ENCODE results near the gene LRP8.

Gene LRP8

GRCh38 chr1:53281133-53281532 is 46.7 kb downstream of the LRP8 start:
- no peak for DNase-seq (ENCODE audit: low read depth)

GRCh38 chr1:53280496-53280895 is 47.4 kb downstream of the LRP8 start:
- no peak for DNase-seq (ENCODE audit: low read depth)

- no peak for DNase-seq (ENCODE audit: low read depth)
These were observed 48.3 kb downstream of the LRP8 start for GRCh38 chr1:53279296-53280200.

- peak; percentile 40 for DNase-seq (ENCODE audit: low read depth)
These were observed 49.6 kb downstream of the LRP8 start for GRCh38 chr1:53278298-53278725.

- DNase-seq (ENCODE audit: low read depth) = no peak
These were observed 50.5 kb downstream of the LRP8 start for GRCh38 chr1:53277326-53277725.

GRCh38 chr1:53276902-53277281 is 51.0 kb downstream of the LRP8 start:
- DNase-seq (ENCODE audit: low read depth) = no peak

GRCh38 chr1:53276153-53276901 is 51.5 kb downstream of the LRP8 start:
- no peak for DNase-seq (ENCODE audit: low read depth)

- DNase-seq (ENCODE audit: low read depth) = no peak
These were observed 52.3 kb downstream of the LRP8 start for GRCh38 chr1:53275566-53275965.

- DNase-seq (ENCODE audit: low read depth) = no peak
These were observed 53.2 kb downstream of the LRP8 start for GRCh38 chr1:53274541-53275185.

- no peak for DNase-seq (ENCODE audit: low read depth)
These were observed 53.8 kb downstream of the LRP8 start for GRCh38 chr1:53274026-53274425.

- no peak for DNase-seq (ENCODE audit: low read depth)
These were observed 54.3 kb downstream of the LRP8 start for GRCh38 chr1:53273526-53273925.

GRCh38 chr1:53272349-53272748 is 55.5 kb downstream of the LRP8 start:
- DNase-seq (ENCODE audit: low read depth) = no peak

GRCh38 chr1:53271446-53272090 is 56.3 kb downstream of the LRP8 start:
- DNase-seq (ENCODE audit: low read depth) = no peak

- no peak for DNase-seq (ENCODE audit: low read depth)
These were observed 57.0 kb downstream of the LRP8 start for GRCh38 chr1:53270873-53271272.

GRCh38 chr1:53270107-53270506 is 57.8 kb downstream of the LRP8 start:
- no peak for DNase-seq (ENCODE audit: low read depth)

GRCh38 chr1:53267761-53268160 is 60.1 kb downstream of the LRP8 start:
- DNase-seq (ENCODE audit: low read depth) = no peak

GRCh38 chr1:53266038-53266437 is 61.8 kb downstream of the LRP8 start:
- no peak for DNase-seq (ENCODE audit: low read depth)

- no peak for DNase-seq (ENCODE audit: low read depth)
These were observed 62.3 kb downstream of the LRP8 start for GRCh38 chr1:53265581-53265980.

GRCh38 chr1:53264048-53264447 is 63.8 kb downstream of the LRP8 start:
- DNase-seq (ENCODE audit: low read depth) = no peak

- no peak for DNase-seq (ENCODE audit: low read depth)
These were observed 65.9 kb downstream of the LRP8 start for GRCh38 chr1:53262000-53262399.

- DNase-seq (ENCODE audit: low read depth) = no peak
These were observed 67.1 kb downstream of the LRP8 start for GRCh38 chr1:53260631-53261247.

GRCh38 chr1:53259932-53260331 is 67.9 kb downstream of the LRP8 start:
- no peak for DNase-seq (ENCODE audit: low read depth)
